GM12878 (cell line): Measurements from ENCODE around the gene CS. TPM values are rescaled to one million over a fixed set of nuclear protein-coding genes. Genes with fewer than 3 reads are reported as not detected.

Experiments used
- ATAC-seq: fragments of 200-7000 bp; cut with Tn5 transposase; 3 replicates; pipeline ENCODE4 v1.9.1; 2020; ENCODE audit warnings: mild to moderate bottlenecking, moderate library complexity
- BruUV-seq: library from RNA; stranded (reverse); fragments of 400-500 nt; replicated peaks from 2 replicates; lab custom pipeline; 2021; lab: Mats Ljungman, UMichigan
- CTCF ChIA-PET: fragments of 300-600 bp; sonication (Branson Sonifier 250); formaldehyde crosslinking; extraction: SDS; loops from one replicate; lab custom pipeline; 2021; ENCODE audit warnings: inconsistent platforms; lab: Yijun Ruan, JAX
- POLR2A ChIA-PET: fragments of 350-600 bp; formaldehyde crosslinking; extraction: SDS; loops from one replicate; lab custom pipeline; 2021; ENCODE audit warnings: inconsistent platforms; lab: Charles Lee
- RAD21 ChIA-PET: fragments of 300-600 bp; sonication (Branson Sonifier 250); formaldehyde crosslinking; loops from one replicate; lab custom pipeline; 2023; ENCODE audit warnings: antibody characterized with exemption; ENCODE audit not compliant: unreplicated experiment; lab: Charles Lee
- SMC1A ChIA-PET: fragments of 300-600 bp; sonication (Branson Sonifier 250); formaldehyde crosslinking; loops from one replicate; lab custom pipeline; 2023; ENCODE audit not compliant: unreplicated experiment, uncharacterized antibody; lab: Charles Lee
- DNase-seq: peaks from one replicate; pipeline ENCODE4 v3.0.0-alpha.2; 2011; ENCODE audit warnings: low read depth, low spot score
- FAIRE-seq: peaks from 3 replicates; lab custom pipeline; 2011; peaks lifted over from hg19 to GRCh38; lab: Jason Lieb, UNC
- H2AFZ ChIP-seq: 2 replicates; pipeline ENCODE4 v1.6.0; 2011; ENCODE audit warnings: low read depth, low read length, control low read depth; ENCODE audit not compliant: control insufficient read depth
- H3K27ac ChIP-seq: 2 replicates; pipeline ENCODE4 v1.5.1; 2011; ENCODE audit warnings: control low read depth; ENCODE audit not compliant: control insufficient read depth, insufficient read depth
- H3K27me3 ChIP-seq, 2 experiments: replicated peaks in 1 of 2; 2 replicates each; pipeline versions ENCODE4 v1.6.0 to v1.6.1; 2011; ENCODE audit warnings: low read length in 1 of 2; ENCODE audit not compliant: control insufficient read depth in 2 of 2, insufficient read depth in 2 of 2
- H3K36me3 ChIP-seq, 2 experiments: 2 replicates each; pipeline ENCODE4 v1.5.1; 2011; ENCODE audit warnings: low read length in 1 of 2; ENCODE audit not compliant: control insufficient read depth in 2 of 2, insufficient read depth in 2 of 2
- H3K4me1 ChIP-seq: 2 replicates; pipeline ENCODE4 v1.6.1; 2011; ENCODE audit warnings: mild to moderate bottlenecking, low read length, moderate library complexity, mixed read lengths; ENCODE audit not compliant: control insufficient read depth, insufficient read depth
- H3K4me2 ChIP-seq: 2 replicates; pipeline ENCODE4 v1.6.0; 2011; ENCODE audit warnings: control low read depth; ENCODE audit not compliant: control insufficient read depth, insufficient read depth
- H3K4me3 ChIP-seq: fragments of 200-600 bp; sonication (generic); 2 replicates; pipeline ENCODE4 v1.5.1; 2016
- H3K79me2 ChIP-seq: 2 replicates; pipeline ENCODE4 v1.6.0; 2011; ENCODE audit warnings: low read length; ENCODE audit not compliant: control insufficient read depth, insufficient read depth
- H3K9ac ChIP-seq: 2 replicates; pipeline ENCODE4 v1.8.0; 2011; ENCODE audit warnings: low read length, control low read depth, mixed read lengths; ENCODE audit not compliant: control insufficient read depth, insufficient read depth
- H3K9me3 ChIP-seq: replicated peaks from 3 replicates; pipeline ENCODE4 v1.5.1; 2011; ENCODE audit warnings: mild to moderate bottlenecking, low read length; ENCODE audit not compliant: control insufficient read depth, insufficient read depth
- H4K20me1 ChIP-seq: 2 replicates; pipeline ENCODE4 v1.6.0; 2011; ENCODE audit not compliant: control insufficient read depth, insufficient read depth
- BACH1 ChIP-seq: fragments of 450-650 bp; IDR thresholded peaks from 2 replicates; pipeline ENCODE4 v1.6.1; 2017; ENCODE audit warnings: mild to moderate bottlenecking, borderline replicate concordance
- IRF3 ChIP-seq: fragments of 450-650 bp; IDR thresholded peaks from 2 replicates; pipeline ENCODE4 v1.6.1; 2014; ENCODE audit warnings: mild to moderate bottlenecking
- IRF4 ChIP-seq: IDR thresholded peaks from 2 replicates; pipeline ENCODE4 v1.6.1; 2011; ENCODE audit warnings: low read depth, low read length
- JUND ChIP-seq: IDR thresholded peaks from 2 replicates; pipeline ENCODE4 v1.6.1; 2012; ENCODE audit warnings: low read depth, mild to moderate bottlenecking, low read length, improper control_type of control experiment, moderate library complexity
- PAX8 ChIP-seq: fragments of 450-650 bp; IDR thresholded peaks from 2 replicates; pipeline ENCODE4 v1.6.1; 2017; ENCODE audit warnings: mild to moderate bottlenecking, moderate library complexity
- REST ChIP-seq: IDR thresholded peaks from 2 replicates; pipeline ENCODE4 v1.6.1; 2012; ENCODE audit warnings: mild to moderate bottlenecking, low read depth, low read length
- TCF7 ChIP-seq: IDR thresholded peaks from 2 replicates; pipeline ENCODE4 v1.6.1; 2014; ENCODE audit warnings: antibody characterized with exemption, borderline replicate concordance
- YY1 ChIP-seq: IDR thresholded peaks from 2 replicates; pipeline ENCODE4 v1.6.1; 2011; ENCODE audit warnings: low read depth, mild to moderate bottlenecking, low read length
- ZBED1 ChIP-seq: IDR thresholded peaks from 2 replicates; pipeline ENCODE4 v1.6.1; 2016; ENCODE audit warnings: borderline replicate concordance
- ZNF687 ChIP-seq: fragments of 450-650 bp; IDR thresholded peaks from 2 replicates; pipeline ENCODE4 v1.6.1; 2017; ENCODE audit warnings: mild to moderate bottlenecking, moderate library complexity
- WGBS: methylation state at CpG from one replicate; pipeline ENCODE4 v1.1.6; 2016; ENCODE audit warnings: low lambda C conversion rate; ENCODE audit not compliant: insufficient replicate concordance, insufficient coverage; ENCODE audit errors: missing lambda C conversion rate; 5-methylcytosine and 5-hydroxymethylcytosine counted together
- in situ Hi-C: fragments of 300-500 bp; cut with MboI; formaldehyde crosslinking; loops from 9 replicates; pipeline ENCODE4 v1.14.3; 2018; ENCODE audit warnings: mixed read lengths
- intact Hi-C: fragments of 100-400 bp; cut with micrococcal nuclease; formaldehyde crosslinking; loops from one replicate; pipeline ENCODE4 v1.14.2; 2022; ENCODE audit not compliant: unreplicated experiment
- polyA plus RNA-seq, 11 experiments: library from polyadenylated mRNA; depleted of rRNA in 4 of 11; unstranded in 6 of 11; stranded (reverse) in 5 of 11; fragments of >200 nt; fragmentation: Nextera tagmentation in 4 of 11; fragmentation: Illumina TruSeq in 1 of 11; extraction: Ambion mirVana in 4 of 11; extraction: Trizol in 1 of 11; gene quantifications; 1 replicate in 1 of 11; 2 replicates in 10 of 11; pipeline versions ENCODE4 v1.2.1 to v1.2.3, GENCODE V29; 2011 to 2016; ENCODE audit warnings: inconsistent platforms in 2 of 11, missing spikeins in 2 of 11, low read depth in 1 of 11
- total RNA-seq, 4 experiments: library from RNA; depleted of rRNA in 3 of 4; stranded (reverse); fragments of >200 nt in 3 of 4; fragmentation: Illumina TruSeq in 1 of 4; extraction: Trizol in 1 of 4; gene quantifications; 2 replicates each; pipeline versions ENCODE4 v1.2.1 to v1.2.3, GENCODE V29; 2013 to 2021

The CS gene
- total and polyA plus RNA-seq, 10 of the 15 experiments (the other 5 are each of a cell fraction or from before 2014, with no cell fraction given): 64.9 to 276 (median 139) TPM

GRCh38 chr12:56255671-56256070 is 44.5 kb downstream of the CS start:
- ATAC-seq (no peak), DNase-seq (no peak)
- no peak overlapping the region for H3K4me2 ChIP-seq
- SMC1A ChIA-PET: interaction anchor here (0.6 to 0.8 kb wide), 2 partner anchors 22 to 57 kb away, joined by 3 read pairs; no protein-coding TSS in a partner anchor
- RAD21 ChIA-PET: interaction anchor here (1.1 to 1.4 kb wide), 2 partner anchors 34 to 102 kb away, joined by 3 to 5 read pairs; partner anchors contain the start of gene RNF41
- no peak overlapping the region for H3K9ac ChIP-seq
- no peaks in the 10 kb centered on the region for H3K9me3 ChIP-seq
- in situ Hi-C loops: no loop called here
- H3K79me2 ChIP-seq: peaks cover 11% of the 10 kb centered on the region
- BruUV-seq: no TSS peak
- peaks cover 7% of the 10 kb centered on the region for H3K4me1 ChIP-seq
- TF ChIP-seq JUND (no peak), YY1 (no peak), IRF4 (no peak), ZBED1 (no peak), PAX8 (no peak), BACH1 (no peak), ZNF687 (no peak), TCF7 (no peak), REST (no peak), IRF3 (no peak)
- TF ChIP-seq, all 136 proteins: peak for 0
- Histone ChIP-seq H4K20me1 (no peaks in the 10 kb centered on the region), H3K27me3 (no peaks in the 10 kb centered on the region), H3K36me3 (peaks cover 14 to 22% of the 10 kb centered on the region in 2 experiments), H3K4me3 (no peak overlapping the region), H3K27ac (no peak overlapping the region), H2AFZ (no peak overlapping the region)
- no peak for FAIRE-seq
- intact Hi-C loops: no loop called here
- 85% methylated on average over 7 of the region's 7 CpGs for WGBS
- ChIA-PET POLR2A (interaction anchor here (0.6 kb wide), 1 partner anchor 119 kb away, joined by 3 read pairs; no protein-coding TSS in a partner anchor), CTCF (interaction anchor here (0.5 to 3.5 kb wide), 6 partner anchors 9 to 205 kb away, joined by 3 to 25 read pairs (median 4); partner anchors contain the start of genes COQ10A and SMARCC2)
